Endothelial cell (in vitro differentiated cells): ENCODE measurements around the gene PPP2R2C. TPM values are rescaled to one million over a fixed set of nuclear protein-coding genes. Genes with fewer than 3 reads are reported as not detected.

ENCODE experiments used
- DNase-seq: peaks from one replicate; pipeline ENCODE4 v3.0.0; 2021; ENCODE audit warnings: low spot score
- H3K27ac Mint-ChIP-seq: one replicate; pipeline ENCODE4 v1.8.0; 2021; ENCODE audit warnings: mixed read lengths, inconsistent platforms; ENCODE audit not compliant: unreplicated experiment
- H3K27me3 Mint-ChIP-seq: one replicate; pipeline ENCODE4 v1.8.0; 2021; ENCODE audit warnings: mild to moderate bottlenecking, moderate library complexity, mixed read lengths, inconsistent platforms; ENCODE audit not compliant: unreplicated experiment
- H3K36me3 Mint-ChIP-seq: one replicate; pipeline ENCODE4 v1.8.0; 2021; ENCODE audit warnings: mild to moderate bottlenecking, low read depth, mixed read lengths, inconsistent platforms; ENCODE audit not compliant: unreplicated experiment
- H3K4me1 Mint-ChIP-seq: one replicate; pipeline ENCODE4 v1.8.0; 2021; ENCODE audit warnings: mild to moderate bottlenecking, mixed read lengths, inconsistent platforms; ENCODE audit not compliant: unreplicated experiment
- H3K4me3 Mint-ChIP-seq: one replicate; pipeline ENCODE4 v1.8.0; 2021; ENCODE audit warnings: mild to moderate bottlenecking, mixed read lengths, inconsistent platforms; ENCODE audit not compliant: unreplicated experiment
- H3K9me3 Mint-ChIP-seq: one replicate; pipeline ENCODE4 v1.8.0; 2021; ENCODE audit warnings: mixed read lengths, inconsistent platforms; ENCODE audit not compliant: unreplicated experiment
- total RNA-seq: library from RNA; stranded (reverse); fragmentation: NEBNext Ultra II Directional; extraction: Animal tissue kit (Norgen Biotek cat#: 25700); gene quantifications from one replicate; pipeline ENCODE4 v1.2.1, GENCODE V29; 2021; ENCODE audit not compliant: unreplicated experiment
- TF ChIP-seq, protein P1 (sequence below): fragments of 200-600 bp; sonication (generic); IDR thresholded peaks from one replicate; pipeline ENCODE4 v1.5.0; 2021; ENCODE audit warnings: antibody characterized with exemption; ENCODE audit not compliant: unreplicated experiment

PPP2R2C gene
- total RNA-seq, 1 donor from 2014 or later, result 1.7 TPM

DNA sequence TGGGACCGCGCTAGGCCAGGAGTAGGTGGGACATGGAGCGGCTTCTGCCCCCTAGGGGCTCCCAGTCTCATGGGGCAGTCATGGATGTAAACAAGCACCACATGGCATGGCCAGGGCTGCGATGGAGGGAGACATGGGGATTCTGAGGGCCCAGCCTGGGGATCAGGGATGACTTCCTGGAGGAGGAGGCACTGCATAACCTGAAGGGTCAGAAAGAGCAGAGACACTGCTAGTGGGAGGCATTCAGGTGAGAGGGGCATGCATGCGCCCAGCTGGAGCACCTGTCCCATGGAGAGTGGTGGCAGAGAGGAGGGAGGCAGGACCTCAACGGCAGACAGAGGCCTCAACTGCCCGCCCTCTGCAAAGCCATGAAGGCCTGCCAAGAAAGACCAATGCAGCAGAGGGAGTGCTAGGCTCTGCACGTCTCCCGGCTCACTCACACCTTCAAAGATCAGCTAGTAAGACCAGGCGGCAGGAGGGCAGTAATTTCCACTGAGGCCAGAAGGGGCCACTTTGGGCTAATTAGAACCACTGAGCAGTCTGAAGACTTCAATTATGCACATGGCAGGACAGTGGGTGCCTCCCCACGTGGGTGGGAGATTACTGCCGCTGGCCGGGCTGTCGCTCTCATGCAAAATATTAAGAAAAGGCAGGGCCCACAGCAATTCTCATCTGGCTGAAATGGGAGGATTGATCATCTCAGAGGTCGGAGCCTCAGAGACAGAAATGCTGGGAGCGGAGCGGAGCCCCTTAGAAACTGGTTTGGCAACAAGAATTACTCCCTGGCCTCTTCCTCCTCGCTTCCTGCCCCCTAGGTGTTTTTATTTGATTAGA, 69.6 kb downstream of the PPP2R2C start:
- H3K4me1 Mint-ChIP-seq, result peaks cover 4% of the 10 kb centered on the region
- H3K27me3 Mint-ChIP-seq, result no peaks in the 10 kb centered on the region
- DNase-seq, result no peak
- H3K9me3 Mint-ChIP-seq, result no peaks in the 10 kb centered on the region
- H3K4me3 Mint-ChIP-seq, result no peak overlapping the region
- TF ChIP-seq, protein P1, sequence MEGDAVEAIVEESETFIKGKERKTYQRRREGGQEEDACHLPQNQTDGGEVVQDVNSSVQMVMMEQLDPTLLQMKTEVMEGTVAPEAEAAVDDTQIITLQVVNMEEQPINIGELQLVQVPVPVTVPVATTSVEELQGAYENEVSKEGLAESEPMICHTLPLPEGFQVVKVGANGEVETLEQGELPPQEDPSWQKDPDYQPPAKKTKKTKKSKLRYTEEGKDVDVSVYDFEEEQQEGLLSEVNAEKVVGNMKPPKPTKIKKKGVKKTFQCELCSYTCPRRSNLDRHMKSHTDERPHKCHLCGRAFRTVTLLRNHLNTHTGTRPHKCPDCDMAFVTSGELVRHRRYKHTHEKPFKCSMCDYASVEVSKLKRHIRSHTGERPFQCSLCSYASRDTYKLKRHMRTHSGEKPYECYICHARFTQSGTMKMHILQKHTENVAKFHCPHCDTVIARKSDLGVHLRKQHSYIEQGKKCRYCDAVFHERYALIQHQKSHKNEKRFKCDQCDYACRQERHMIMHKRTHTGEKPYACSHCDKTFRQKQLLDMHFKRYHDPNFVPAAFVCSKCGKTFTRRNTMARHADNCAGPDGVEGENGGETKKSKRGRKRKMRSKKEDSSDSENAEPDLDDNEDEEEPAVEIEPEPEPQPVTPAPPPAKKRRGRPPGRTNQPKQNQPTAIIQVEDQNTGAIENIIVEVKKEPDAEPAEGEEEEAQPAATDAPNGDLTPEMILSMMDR, result no peak
- H3K27ac Mint-ChIP-seq, result no peak overlapping the region
- no peaks in the 10 kb centered on the region for H3K36me3 Mint-ChIP-seq

DNA sequence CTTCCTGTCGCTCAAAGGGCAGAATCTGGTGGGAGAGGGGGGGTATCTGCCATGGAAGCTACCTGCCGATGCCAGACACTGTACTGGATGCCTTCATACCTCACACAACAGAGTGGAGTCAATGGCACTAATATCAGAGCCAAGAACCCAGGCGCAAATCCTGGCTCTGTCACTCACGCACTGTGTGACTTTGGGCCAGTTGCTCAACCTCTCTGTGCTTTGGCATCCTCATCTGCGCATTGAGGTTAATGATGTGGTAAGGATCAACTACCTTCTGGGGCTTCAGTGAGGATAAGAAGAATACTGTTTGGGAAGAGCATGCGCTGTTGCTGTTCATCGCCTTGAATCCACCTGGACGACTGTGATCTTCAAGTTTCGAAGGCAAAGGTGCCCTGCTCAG, 70.6 kb downstream of the PPP2R2C start:
- Mint-ChIP-seq H3K4me1 (peaks cover 4% of the 10 kb centered on the region), H3K4me3 (no peak overlapping the region), H3K27me3 (no peaks in the 10 kb centered on the region), H3K9me3 (no peaks in the 10 kb centered on the region), H3K36me3 (no peaks in the 10 kb centered on the region), H3K27ac (no peak overlapping the region)
- DNase-seq, result no peak
- TF ChIP-seq, protein P1, result no peak

DNA sequence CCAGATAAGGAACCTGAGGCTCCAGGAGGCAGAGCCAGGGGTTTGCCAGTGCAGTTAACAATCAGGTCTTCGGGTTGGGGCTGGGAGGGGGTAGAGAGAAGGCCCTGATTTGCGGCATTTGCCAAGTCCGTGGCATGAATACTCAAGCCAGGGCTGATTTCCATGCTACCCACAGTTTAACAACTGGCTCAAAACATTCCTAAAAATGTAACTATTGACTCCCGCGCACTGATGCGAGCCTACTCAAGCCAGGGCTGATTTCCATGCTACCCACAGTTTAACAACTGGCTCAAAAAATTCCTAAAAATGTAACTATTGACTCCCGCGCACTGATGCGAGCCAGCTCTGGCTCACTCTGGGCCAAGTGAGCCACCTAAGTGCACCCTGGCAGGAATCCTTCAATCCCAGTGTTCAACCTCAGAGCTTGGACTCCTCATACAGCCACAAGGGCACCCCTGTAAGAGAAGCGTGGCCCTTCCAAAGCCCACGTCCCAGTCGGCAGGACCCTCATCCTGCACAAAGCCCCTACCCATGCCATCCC, 75.6 kb downstream of the PPP2R2C start:
- no peak for DNase-seq
- H3K27ac Mint-ChIP-seq, result no peak overlapping the region
- peaks cover 5% of the 10 kb centered on the region for H3K36me3 Mint-ChIP-seq
- TF ChIP-seq, protein P1, result no peak
- H3K4me3 Mint-ChIP-seq, result no peak overlapping the region
- H3K4me1 Mint-ChIP-seq, result no peaks in the 10 kb centered on the region
- H3K27me3 Mint-ChIP-seq, result peaks cover 2% of the 10 kb centered on the region
- H3K9me3 Mint-ChIP-seq, result no peaks in the 10 kb centered on the region

DNA sequence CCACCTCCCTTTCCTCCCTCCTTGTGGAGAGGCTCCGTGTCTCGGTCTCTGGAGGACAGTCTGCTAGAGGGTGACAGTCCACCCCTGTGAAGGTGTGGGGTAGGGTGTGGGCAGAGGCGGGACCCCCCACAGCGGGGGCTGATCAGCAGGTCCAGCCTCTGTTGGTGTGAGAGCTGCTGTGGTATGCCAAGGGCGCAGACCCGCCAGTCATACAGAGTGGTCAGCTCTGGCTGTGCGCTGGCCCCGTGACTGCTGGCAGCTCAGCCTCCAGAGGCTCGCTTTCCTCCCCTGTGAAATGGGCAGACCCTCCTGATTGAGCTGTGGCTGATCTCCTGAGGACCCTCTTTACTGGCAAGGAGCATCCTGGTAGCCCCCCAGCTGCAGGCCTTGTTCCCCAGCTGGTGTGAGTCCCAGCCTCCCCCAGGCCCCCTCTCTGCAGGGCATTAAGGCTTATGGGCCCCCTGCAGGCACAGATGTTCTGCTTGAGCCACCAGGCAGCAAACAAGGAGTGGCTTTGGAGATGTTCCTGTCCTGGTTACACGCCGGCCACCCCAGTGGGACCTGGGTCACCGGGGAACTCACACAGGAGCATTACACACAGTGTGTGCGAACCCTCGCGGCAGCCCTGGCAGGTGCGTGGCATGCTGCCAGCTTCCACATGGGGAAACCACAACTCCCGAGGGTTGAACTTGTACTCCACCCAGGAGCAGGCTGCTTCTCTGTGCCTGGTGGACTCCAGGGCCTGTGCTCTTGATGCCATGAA, 76.8 kb downstream of the PPP2R2C start:
- no peak overlapping the region for H3K4me3 Mint-ChIP-seq
- no peak overlapping the region for H3K27ac Mint-ChIP-seq
- peaks cover 5% of the 10 kb centered on the region for H3K36me3 Mint-ChIP-seq
- DNase-seq, result no peak
- H3K27me3 Mint-ChIP-seq, result peaks cover 2% of the 10 kb centered on the region
- no peaks in the 10 kb centered on the region for H3K4me1 Mint-ChIP-seq
- H3K9me3 Mint-ChIP-seq, result no peaks in the 10 kb centered on the region
- TF ChIP-seq, protein P1, result no peak
